Esophagus squamous epithelium (tissue), 4 donors: Measurements from ENCODE around the gene GAK.

Source experiments
- CTCF ChIP-seq, 6 experiments: fragments of 450-650 bp in 4 of 6; fragments of 200-600 bp in 2 of 6; sonication (generic) in 2 of 6; IDR thresholded peaks; one replicate each; pipeline ENCODE4 v1.5.1; 2016 to 2019; ENCODE audit warnings: antibody characterized with exemption in 6 of 6, mild to moderate bottlenecking in 4 of 6, moderate library complexity in 4 of 6
- POLR2A ChIP-seq, 4 donors: fragments of 450-650 bp; IDR thresholded peaks; one replicate each; pipeline ENCODE4 v1.6.1; 2017; ENCODE audit warnings: antibody characterized with exemption in 4 of 4, mild to moderate bottlenecking in 4 of 4, moderate library complexity in 3 of 4

GRCh38 chr4:907691-908425, 24.3 kb downstream of the GAK start:
- TF ChIP-seq CTCF (IDR thresholded peaks at IDR 0.05): no peak
- TF ChIP-seq POLR2A (IDR thresholded peaks at IDR 0.05): no peak
